Measurements from ENCODE around the gene SCNM1.

The SCNM1 gene, protein sequence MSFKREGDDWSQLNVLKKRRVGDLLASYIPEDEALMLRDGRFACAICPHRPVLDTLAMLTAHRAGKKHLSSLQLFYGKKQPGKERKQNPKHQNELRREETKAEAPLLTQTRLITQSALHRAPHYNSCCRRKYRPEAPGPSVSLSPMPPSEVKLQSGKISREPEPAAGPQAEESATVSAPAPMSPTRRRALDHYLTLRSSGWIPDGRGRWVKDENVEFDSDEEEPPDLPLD

GRCh38 chr1:151165738-151166504 lies at the start of gene SCNM1, which contains the start of gene LYSMD1:
SCNM1 (plus strand) TSS chr1:151166144; CDS start chr1:151166153, 9 bp downstream.
LYSMD1 (minus strand) TSS chr1:151165902; CDS start chr1:151165258, 644 bp downstream.
- DNase-seq, result peak; percentile 98

DNA sequence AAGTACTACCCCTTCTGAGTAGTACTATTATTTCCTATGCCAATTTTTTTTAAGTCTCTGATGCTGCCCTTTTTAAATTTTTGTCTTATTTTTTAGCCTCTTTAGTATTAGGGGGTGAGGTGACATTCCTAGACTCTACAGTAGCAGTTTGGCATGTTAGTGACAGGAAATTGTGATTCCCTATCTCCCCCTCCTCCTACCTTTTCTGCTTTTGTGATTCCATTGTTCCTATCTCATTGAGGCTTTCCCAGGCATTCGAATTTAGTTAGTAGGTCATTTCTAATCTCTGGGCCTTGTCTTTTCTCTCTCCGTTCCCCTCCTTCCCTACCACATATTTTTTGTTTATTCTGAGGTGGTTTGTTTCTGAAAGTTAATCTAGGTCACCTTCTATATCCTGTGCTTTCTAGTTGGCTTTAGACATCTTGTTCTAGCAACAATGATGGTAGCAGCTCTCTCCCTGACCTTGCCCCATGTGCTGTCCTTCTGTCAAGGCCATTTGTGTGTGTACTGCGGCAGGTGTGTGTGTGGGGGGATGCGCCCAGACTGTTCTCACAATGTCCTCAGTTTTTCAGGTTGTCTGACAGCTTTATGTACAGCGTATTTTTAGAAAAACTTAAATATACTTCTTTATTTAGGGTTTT lies 41.1 kb upstream of the SCNM1 start:
- no peak for DNase-seq

- DNase-seq, result no peak
Measured at GRCh38 chr1:151128800-151129199, 37.1 kb upstream of the SCNM1 start.

GRCh38 chr1:151130987-151131586 lies 34.9 kb upstream of the SCNM1 start:
- peak; percentile 78 to 89 for DNase-seq

- no peak for DNase-seq
Measured at GRCh38 chr1:151131701-151132334, 34.1 kb upstream of the SCNM1 start.

- no peak for DNase-seq
Measured at GRCh38 chr1:151132335-151133017, 33.5 kb upstream of the SCNM1 start.

GRCh38 chr1:151133018-151133806 lies 32.7 kb upstream of the SCNM1 start:
- no peak for DNase-seq

DNA sequence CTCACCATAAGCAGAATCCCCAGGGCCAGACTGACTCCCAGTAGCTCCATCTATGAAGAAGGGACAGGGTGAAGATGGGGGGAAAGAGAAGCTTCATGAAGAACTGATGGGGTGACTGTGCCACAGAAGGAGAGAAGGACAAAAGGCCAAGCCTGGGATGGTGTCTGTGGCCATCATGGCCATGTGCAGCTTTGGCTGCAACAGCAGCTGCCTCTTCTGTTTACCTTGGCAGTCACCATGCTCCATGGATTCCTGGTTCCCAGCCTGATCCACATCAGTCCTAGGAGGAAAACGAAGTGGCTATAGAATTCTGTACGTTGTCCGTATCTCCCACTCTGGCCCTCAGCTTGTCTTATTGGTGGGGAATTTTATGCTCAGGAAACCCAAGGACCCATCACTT lies 31.5 kb upstream of the SCNM1 start:
- no peak for DNase-seq

DNA sequence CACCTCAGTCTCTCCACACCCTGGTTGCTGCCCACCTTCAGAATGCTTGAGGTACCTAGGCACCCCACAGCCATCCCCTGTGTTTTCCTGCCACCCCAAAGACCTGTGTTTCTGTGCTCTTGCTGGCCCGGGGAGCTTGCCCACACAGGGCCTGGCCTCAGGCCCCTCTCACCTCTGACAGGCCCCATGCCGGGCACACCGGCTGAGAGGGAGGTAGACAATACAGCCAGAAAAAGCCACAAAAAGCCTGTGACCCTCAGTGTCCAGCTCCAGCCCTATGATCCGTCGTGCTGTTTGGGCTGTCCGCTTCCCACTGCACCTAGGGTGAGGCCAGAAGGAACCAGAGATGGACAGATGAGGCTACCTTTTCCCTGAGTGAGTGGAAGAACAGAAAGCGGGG lies 31.0 kb upstream of the SCNM1 start:
- no peak for DNase-seq

- no peak for DNase-seq
Measured at GRCh38 chr1:151135433-151136385, 30.2 kb upstream of the SCNM1 start.

GRCh38 chr1:151137789-151138188 lies 28.2 kb upstream of the SCNM1 start:
- no peak for DNase-seq

GRCh38 chr1:151142411-151143056 lies 23.4 kb upstream of the SCNM1 start:
- DNase-seq, result no peak

DNA sequence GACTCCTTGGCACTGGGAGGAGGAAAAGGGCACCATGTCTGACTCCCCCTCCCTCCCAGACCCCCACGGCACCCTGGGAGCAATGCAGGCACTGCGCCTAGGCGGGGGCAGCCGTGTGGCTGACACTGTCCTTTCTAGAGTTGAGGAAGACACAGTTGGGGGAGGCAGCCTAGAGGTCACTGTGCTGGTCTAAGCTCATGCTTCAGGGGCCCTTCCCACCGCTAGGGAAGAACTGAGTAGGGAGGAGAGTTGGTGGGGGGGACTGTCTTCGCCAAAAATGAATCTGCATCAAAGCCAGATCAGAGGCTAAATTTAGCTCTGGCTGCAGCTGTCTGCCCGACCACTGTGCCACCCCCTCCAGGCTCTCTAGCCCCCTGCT lies 22.9 kb upstream of the SCNM1 start:
- no peak for DNase-seq

DNA sequence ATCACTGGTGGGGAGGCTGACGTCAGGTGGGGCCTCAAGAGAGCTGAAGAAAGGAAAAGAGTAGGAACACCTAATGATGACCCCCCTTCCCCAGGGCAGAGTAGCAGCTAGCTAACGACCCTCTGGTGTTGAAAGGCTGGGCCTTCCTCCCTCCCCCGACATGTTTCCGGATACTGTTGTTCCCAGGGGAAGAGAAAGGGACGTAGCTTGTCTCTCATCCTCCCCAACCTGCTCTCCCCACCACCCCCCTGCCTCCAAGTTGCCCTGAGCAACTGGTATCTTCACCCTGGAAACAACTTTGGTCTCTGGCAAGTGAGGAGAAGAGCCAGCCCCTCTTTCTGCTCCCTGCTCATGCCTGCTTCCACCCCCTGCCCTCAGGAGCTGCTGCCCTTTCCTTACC lies 22.0 kb upstream of the SCNM1 start:
- DNase-seq, result no peak

GRCh38 chr1:151144474-151145303 lies 21.3 kb upstream of the SCNM1 start:
- no peak for DNase-seq

DNA sequence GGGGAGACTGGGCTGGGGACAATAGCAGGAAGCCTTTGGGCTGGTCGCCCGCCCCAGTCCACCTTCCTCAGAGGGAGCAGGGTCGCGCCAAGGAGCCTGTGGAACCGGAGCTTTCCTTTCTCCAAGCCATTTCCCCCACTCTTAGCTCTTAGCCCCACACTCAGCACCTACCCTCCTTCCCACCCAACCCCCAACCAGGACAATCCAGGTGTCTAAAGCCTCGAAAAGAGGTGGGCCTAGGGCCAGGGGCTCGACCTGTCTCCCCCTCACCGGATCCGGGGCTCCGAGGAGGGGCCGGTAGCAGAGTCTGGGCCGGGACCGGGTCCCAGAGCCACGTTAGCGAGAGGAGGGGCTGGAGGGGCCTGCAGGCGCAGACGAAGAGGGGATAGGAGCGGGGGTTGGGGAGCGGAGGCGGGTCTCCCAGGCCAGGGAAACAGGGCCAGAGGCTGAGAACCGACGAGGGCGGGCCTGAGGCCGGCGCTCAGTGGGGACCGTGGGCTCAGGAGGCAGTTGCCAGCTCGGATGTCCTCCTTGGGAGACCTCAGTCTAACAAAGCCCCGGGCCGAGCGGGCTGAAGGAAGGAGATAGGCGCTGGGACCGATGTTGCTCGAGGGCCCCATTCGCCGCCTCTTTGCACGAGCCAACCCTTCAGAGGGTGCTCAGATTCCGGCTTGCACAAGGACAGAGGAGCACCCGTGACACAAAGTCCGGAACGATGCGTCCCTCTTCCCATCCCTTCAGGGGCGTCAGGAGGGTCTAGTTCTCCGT lies 20.5 kb upstream of the SCNM1 start:
- DNase-seq, result no peak

DNA sequence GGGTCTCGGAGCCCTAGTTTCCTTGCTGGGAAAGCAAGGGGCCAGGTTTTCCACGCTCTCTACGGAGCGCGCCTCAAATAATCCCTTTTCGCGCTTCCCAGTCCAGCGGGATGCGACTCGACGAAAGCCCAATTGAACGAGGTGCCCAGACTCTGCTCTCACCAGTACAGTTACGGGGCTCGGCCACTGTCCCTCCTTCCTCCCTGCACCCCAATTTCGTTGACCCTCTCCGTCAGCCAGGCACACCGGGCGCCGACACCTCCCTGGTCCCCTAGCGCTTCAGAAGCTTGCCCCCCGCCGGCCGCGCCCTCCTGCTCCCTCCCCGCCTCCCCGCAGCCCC lies 19.9 kb upstream of the SCNM1 start:
- DNase-seq, result no peak

Measured in CD4-positive, alpha-beta T cell treated with Interleukin-4 for 1 hour (primary cell).